Lower leg skin (tissue), 4 donors: ENCODE results near the gene TBL3. TPM values are rescaled to one million over a fixed set of nuclear protein-coding genes. Genes with fewer than 3 reads are reported as not detected.
A peak's percentile ranks its signal among the peaks of the same experiment; 100 is the strongest.

ENCODE experiments used
- DNase-seq, 2 donors: peaks; one replicate each; pipeline ENCODE4 v3.0.0-alpha.2; 2019; ENCODE audit warnings: low spot score in 2 of 2
- H3K4me3 ChIP-seq: fragments of 200-600 bp; sonication (generic); 2 replicates; pipeline ENCODE4 v1.5.1; 2017; ENCODE audit warnings: mild to moderate bottlenecking, low read depth; ENCODE audit not compliant: poor library complexity, severe bottlenecking
- CTCF ChIP-seq, 3 donors: fragments of 450-650 bp; IDR thresholded peaks; one replicate each; pipeline ENCODE4 v1.5.1; 2016; ENCODE audit warnings: antibody characterized with exemption in 3 of 3, mild to moderate bottlenecking in 3 of 3, moderate library complexity in 2 of 3
- POLR2A ChIP-seq, 2 donors: fragments of 450-650 bp; IDR thresholded peaks; one replicate each; pipeline ENCODE4 v1.6.1; 2016 to 2017; ENCODE audit warnings: antibody characterized with exemption in 2 of 2, mild to moderate bottlenecking in 1 of 2, moderate library complexity in 1 of 2
- WGBS, 2 donors: methylation state at CpG; one replicate each; pipeline ENCODE4 v1.1.5; 2018; 5-methylcytosine and 5-hydroxymethylcytosine counted together
- intact Hi-C: fragments of 100-400 bp; cut with DNase I; formaldehyde crosslinking; loops from one replicate; pipeline ENCODE4 v1.15.0; 2023; ENCODE audit warnings: low total_unique reads
- total RNA-seq, 4 donors: library from RNA; depleted of rRNA; stranded (reverse); fragments of >200 nt; gene quantifications; one replicate each; pipeline ENCODE4 v1.1.0, GENCODE V29; 2016

Gene TBL3
- total RNA-seq, 4 donors from 2014 or later, result 60.8 to 114 (median 83.7) TPM

GRCh38 chr16:1984347-1985225 lies 12.7 kb downstream of the TBL3 start:
- 13 to 16% methylated on average over 24 to 37 of the region's 58 CpGs for WGBS, 2 donors
- TF ChIP-seq POLR2A (IDR thresholded peaks at IDR 0.05) (no peak), CTCF (IDR thresholded peaks at IDR 0.05) (no peak)
- peak overlapping the region; percentile 57 for H3K4me3 ChIP-seq
- intact Hi-C loops, result no loop called here
- no peak for DNase-seq

GRCh38 chr16:1985466-1986150 lies 13.8 kb downstream of the TBL3 start:
- 62 to 75% methylated on average over 10 to 13 of the region's 14 CpGs for WGBS, 2 donors
- intact Hi-C loops, result no loop called here
- TF ChIP-seq CTCF (IDR thresholded peaks at IDR 0.05) (no peak), POLR2A (IDR thresholded peaks at IDR 0.05) (no peak)
- no peak for DNase-seq
- H3K4me3 ChIP-seq, result no peak overlapping the region

GRCh38 chr16:1987198-1987597 lies 15.3 kb downstream of the TBL3 start:
- TF ChIP-seq CTCF (IDR thresholded peaks at IDR 0.05), result no peak
- no peak for TF ChIP-seq POLR2A (IDR thresholded peaks at IDR 0.05)
- no peak overlapping the region for H3K4me3 ChIP-seq
- 89 to 93% methylated on average over 10 of the region's 10 CpGs for WGBS, 2 donors
- intact Hi-C loops, result no loop called here
- no peak for DNase-seq

- WGBS, 2 donors, result 6 to 13% methylated on average over 19 to 28 of the region's 67 CpGs
- no peak for DNase-seq
- H3K4me3 ChIP-seq, result no peak within 1 kb of the TSS
- TF ChIP-seq CTCF (IDR thresholded peaks at IDR 0.05), result no peak
- TF ChIP-seq POLR2A (IDR thresholded peaks at IDR 0.05), result no peak
- intact Hi-C loops, result no loop called here
Observed at GRCh38 chr16:1989209-1990100, 17.6 kb downstream of the TBL3 start, which contains the start of gene SYNGR3. SYNGR3 (plus strand) TSS chr16:1989970; CDS start chr16:1990103, 133 bp downstream.

GRCh38 chr16:1990101-1990350 lies 18.2 kb downstream of the TBL3 start:
- no peak overlapping the region for H3K4me3 ChIP-seq
- no peak for TF ChIP-seq POLR2A (IDR thresholded peaks at IDR 0.05)
- TF ChIP-seq CTCF (IDR thresholded peaks at IDR 0.05), result no peak
- 0 to 2% methylated on average over 4 to 10 of the region's 25 CpGs for WGBS, 2 donors
- intact Hi-C loops, result no loop called here
- no peak for DNase-seq
